H9 (cell line): ENCODE data around the gene PLCB1. TPM values are rescaled to one million over a fixed set of nuclear protein-coding genes. Genes with fewer than 3 reads are reported as not detected.

ENCODE experiments used
- DNase-seq: peaks from one replicate; pipeline ENCODE4 v3.0.0-alpha.2; 2017
- H2AFZ ChIP-seq: one replicate; pipeline ENCODE4 v1.6.1; 2013; ENCODE audit warnings: mild to moderate bottlenecking, low read length, control low read depth, moderate library complexity
- H2AK5ac ChIP-seq: 2 replicates; pipeline ENCODE4 v1.6.1; 2013; ENCODE audit warnings: low read length, control low read depth, mixed read lengths; ENCODE audit not compliant: insufficient read length
- H2BK120ac ChIP-seq: one replicate; pipeline ENCODE4 v1.6.1; 2013; ENCODE audit warnings: low read depth, mild to moderate bottlenecking, low read length, control low read depth, inconsistent platforms; ENCODE audit not compliant: poor library complexity, severe bottlenecking
- H2BK12ac ChIP-seq: 2 replicates; pipeline ENCODE4 v1.6.1; 2013; ENCODE audit warnings: low read length, control low read depth, mixed read lengths, low read depth; ENCODE audit not compliant: insufficient read length
- H2BK15ac ChIP-seq: 2 replicates; pipeline ENCODE4 v1.6.1; 2013; ENCODE audit warnings: low read depth, low read length, control low read depth
- H2BK20ac ChIP-seq: one replicate; pipeline ENCODE4 v1.6.1; 2013; ENCODE audit warnings: low read depth, mild to moderate bottlenecking, low read length, control low read depth, inconsistent platforms; ENCODE audit not compliant: poor library complexity, severe bottlenecking
- H2BK5ac ChIP-seq: 2 replicates; pipeline ENCODE4 v1.6.1; 2013; ENCODE audit warnings: low read length, control low read depth, mixed read lengths; ENCODE audit not compliant: insufficient read length
- H3K14ac ChIP-seq: 2 replicates; pipeline ENCODE4 v1.6.1; 2013; ENCODE audit warnings: low read length, control low read depth; ENCODE audit not compliant: insufficient read depth
- H3K18ac ChIP-seq: 2 replicates; pipeline ENCODE4 v1.6.1; 2013; ENCODE audit warnings: low read depth, mild to moderate bottlenecking, mixed read lengths, low read length, control low read depth; ENCODE audit not compliant: insufficient read length
- H3K23ac ChIP-seq: 2 replicates; pipeline ENCODE4 v1.6.1; 2013; ENCODE audit warnings: low read length, control low read depth, mixed read lengths, low read depth; ENCODE audit not compliant: insufficient read length
- H3K23me2 ChIP-seq: 2 replicates; pipeline ENCODE4 v1.6.1; 2013; ENCODE audit warnings: low read depth, mild to moderate bottlenecking, mixed read lengths, low read length, control low read depth; ENCODE audit not compliant: insufficient read length, poor library complexity, severe bottlenecking
- H3K27ac ChIP-seq: 2 replicates; pipeline ENCODE4 v1.5.1; 2013; ENCODE audit warnings: low read length, control low read depth, mixed read lengths, low read depth; ENCODE audit not compliant: insufficient read length
- H3K27me3 ChIP-seq: 2 replicates; pipeline ENCODE4 v1.6.1; 2013; ENCODE audit warnings: low read length, control low read depth, inconsistent platforms; ENCODE audit not compliant: insufficient read depth
- H3K4ac ChIP-seq: 2 replicates; pipeline ENCODE4 v1.6.1; 2013; ENCODE audit warnings: low read depth, mild to moderate bottlenecking, control low read depth, inconsistent platforms, low read length, moderate library complexity
- H3K4me1 ChIP-seq: 2 replicates; pipeline ENCODE4 v1.6.1; 2013; ENCODE audit warnings: low read length, control low read depth, inconsistent platforms; ENCODE audit not compliant: insufficient read depth
- H3K4me2 ChIP-seq: 2 replicates; pipeline ENCODE4 v1.6.1; 2013; ENCODE audit warnings: low read length, control low read depth, mixed read lengths; ENCODE audit not compliant: insufficient read length, insufficient read depth
- H3K56ac ChIP-seq: 2 replicates; pipeline ENCODE4 v1.6.1; 2013; ENCODE audit warnings: low read depth, mild to moderate bottlenecking, mixed read lengths, low read length, control low read depth; ENCODE audit not compliant: insufficient read length
- H3K79me1 ChIP-seq: 2 replicates; pipeline ENCODE4 v1.6.1; 2013; ENCODE audit warnings: low read depth, mild to moderate bottlenecking, moderate library complexity, low read length, control low read depth, inconsistent platforms; ENCODE audit not compliant: insufficient read depth, poor library complexity, severe bottlenecking
- H3K79me2 ChIP-seq: 2 replicates; pipeline ENCODE4 v1.6.1; 2013; ENCODE audit warnings: low read length, control low read depth, inconsistent platforms; ENCODE audit not compliant: insufficient read depth
- H3K9ac ChIP-seq: 2 replicates; pipeline ENCODE4 v1.6.1; 2013; ENCODE audit warnings: low read length, control low read depth, mixed read lengths; ENCODE audit not compliant: insufficient read length; ENCODE audit errors: extremely low read depth
- H3K9me3 ChIP-seq: one replicate; pipeline ENCODE4 v1.6.1; 2013; ENCODE audit warnings: low read depth, low read length, inconsistent platforms; ENCODE audit not compliant: control insufficient read depth
- H3T11ph ChIP-seq: one replicate; pipeline ENCODE4 v1.6.1; 2013; ENCODE audit warnings: mild to moderate bottlenecking, low read length, control low read depth, inconsistent platforms
- H4K20me1 ChIP-seq: one replicate; pipeline ENCODE4 v1.6.1; 2013; ENCODE audit not compliant: control insufficient read depth, insufficient read length, insufficient read depth
- H4K5ac ChIP-seq: 2 replicates; pipeline ENCODE4 v1.6.1; 2013; ENCODE audit warnings: low read depth, mild to moderate bottlenecking, mixed read lengths, low read length, control low read depth; ENCODE audit not compliant: insufficient read length
- H4K8ac ChIP-seq: replicated peaks from 2 replicates; pipeline ENCODE4 v1.6.1; 2013; ENCODE audit warnings: low read length, control low read depth, mixed read lengths, low read depth; ENCODE audit not compliant: insufficient read length
- H4K91ac ChIP-seq: 2 replicates; pipeline ENCODE4 v1.6.1; 2013; ENCODE audit warnings: low read depth, mild to moderate bottlenecking, moderate library complexity, mixed read lengths, low read length, control low read depth; ENCODE audit not compliant: insufficient read length
- H3K27ac Mint-ChIP-seq, 3 experiments: 2 replicates in 2 of 3; 3 replicates in 1 of 3; pipeline ENCODE4 v1.8.0; 2020 to 2021; ENCODE audit warnings: mixed read lengths in 3 of 3, mild to moderate bottlenecking in 1 of 3, moderate library complexity in 1 of 3
- H3K27me3 Mint-ChIP-seq: 2 replicates; pipeline ENCODE4 v1.8.0; 2021; ENCODE audit warnings: low read depth, mild to moderate bottlenecking, moderate library complexity, mixed read lengths
- H3K36me3 Mint-ChIP-seq, 3 experiments: 2 replicates in 2 of 3; 3 replicates in 1 of 3; pipeline ENCODE4 v1.8.0; 2020 to 2021; ENCODE audit warnings: low read depth in 3 of 3, mixed read lengths in 3 of 3; ENCODE audit not compliant: insufficient read depth in 1 of 3
- H3K4me1 Mint-ChIP-seq, 2 experiments: 2 replicates each; pipeline ENCODE4 v1.8.0; 2020; ENCODE audit warnings: mixed read lengths in 2 of 2
- H3K4me3 Mint-ChIP-seq, 2 experiments: 2 replicates in 1 of 2; 3 replicates in 1 of 2; pipeline ENCODE4 v1.8.0; 2020 to 2021; ENCODE audit warnings: mild to moderate bottlenecking in 2 of 2, mixed read lengths in 2 of 2, moderate library complexity in 1 of 2
- H3K9me3 Mint-ChIP-seq, 2 experiments: 2 replicates in 1 of 2; 3 replicates in 1 of 2; pipeline ENCODE4 v1.8.0; 2020; ENCODE audit warnings: mild to moderate bottlenecking in 2 of 2, mixed read lengths in 2 of 2, moderate library complexity in 1 of 2
- CTCF ChIP-seq: fragments of 200-600 bp; sonication (generic); conservative IDR thresholded peaks from 3 replicates; pipeline ENCODE4 v1.8.0; 2021; ENCODE audit warnings: antibody characterized with exemption, mild to moderate bottlenecking
- WGBS: extraction: QIAGEN DNeasy Blood & Tissue Kit; methylation state at CpG from one replicate; pipeline ENCODE4 v1.1.7; 2013; ENCODE audit warnings: missing lambda C conversion rate, low lambda C conversion rate, mixed read lengths; ENCODE audit not compliant: insufficient read length; ENCODE audit errors: extremely low coverage; 5-methylcytosine and 5-hydroxymethylcytosine counted together
- total RNA-seq: library from RNA; stranded (reverse); gene quantifications from 2 replicates; pipeline ENCODE4 v1.2.1, GENCODE V29; 2021

The PLCB1 gene
- total RNA-seq, 1 experiment from 2014 or later, result 11.5 TPM

GRCh38 chr20:8579035-8579434 lies 447.0 kb downstream of the PLCB1 start:
- Histone ChIP-seq H2AK5ac (no peak overlapping the region), H3K23ac (no peak overlapping the region), H3K79me2 (no peaks in the 10 kb centered on the region), H4K5ac (no peak overlapping the region), H2BK120ac (no peak overlapping the region), H3K18ac (no peak overlapping the region), H3K27ac (no peak overlapping the region), H3K9ac (no peak overlapping the region), H3K23me2 (no peaks in the 10 kb centered on the region), H3K9me3 (no peaks in the 10 kb centered on the region), H3K79me1 (no peaks in the 10 kb centered on the region), H3T11ph (no peak overlapping the region), H4K8ac (no peak overlapping the region), H3K4ac (no peak overlapping the region), H2BK12ac (no peak overlapping the region), H3K27me3 (no peaks in the 10 kb centered on the region), H2BK5ac (no peak overlapping the region), H4K20me1 (no peaks in the 10 kb centered on the region), H4K91ac (no peak overlapping the region), H2BK15ac (no peak overlapping the region), H2AFZ (no peak overlapping the region), H3K56ac (no peak overlapping the region), H3K14ac (no peak overlapping the region), H3K4me1 (0 out of 2 replicates have a peak, but pooled peaks cover 4% of the 10 kb centered on the region), H2BK20ac (no peak overlapping the region), H3K4me2 (no peak overlapping the region)
- H3K27me3 Mint-ChIP-seq, result no peaks in the 10 kb centered on the region
- TF ChIP-seq CTCF, result no peak
- WGBS, result no CpG with 5 or more reads among the region's 3 CpGs
- no peak overlapping the region for H3K27ac Mint-ChIP-seq
- no peaks in the 10 kb centered on the region for H3K36me3 Mint-ChIP-seq
- H3K4me3 Mint-ChIP-seq, result no peak overlapping the region
- no peak for DNase-seq
- no peaks in the 10 kb centered on the region; a peak in 1 of 5 replicates for H3K9me3 Mint-ChIP-seq
- H3K4me1 Mint-ChIP-seq, result peaks cover 8 to 13% of the 10 kb centered on the region in 2 experiments
